Jurkat, Clone E6-1 (cell line): ENCODE measurements around the gene JAG2.

Experiments
- DNase-seq: peaks from one replicate; pipeline ENCODE4 v3.0.0-alpha.2; 2011; ENCODE audit warnings: low read depth, low spot score
- H3K4me3 ChIP-seq: 2 replicates; pipeline ENCODE4 v1.5.1; 2011; ENCODE audit warnings: mild to moderate bottlenecking, low read length, control low read depth, moderate library complexity

The JAG2 gene

GRCh38 chr14:105155681-105156413, 12.7 kb downstream of the JAG2 start:
- no peak overlapping the region for H3K4me3 ChIP-seq
- DNase-seq, result no peak

- DNase-seq, result no peak
- H3K4me3 ChIP-seq, result no peak overlapping the region
Observed at GRCh38 chr14:105155071-105155651, 13.4 kb downstream of the JAG2 start.

GRCh38 chr14:105154476-105154871, 14.1 kb downstream of the JAG2 start:
- no peak overlapping the region for H3K4me3 ChIP-seq
- no peak for DNase-seq

GRCh38 chr14:105153739-105154475, 14.7 kb downstream of the JAG2 start:
- no peak overlapping the region for H3K4me3 ChIP-seq
- no peak for DNase-seq

- DNase-seq, result no peak
- H3K4me3 ChIP-seq, result no peak overlapping the region
Observed at GRCh38 chr14:105153331-105153731, 15.2 kb downstream of the JAG2 start.

GRCh38 chr14:105152794-105153241, 15.8 kb downstream of the JAG2 start:
- no peak for DNase-seq
- no peak overlapping the region for H3K4me3 ChIP-seq

- no peak overlapping the region for H3K4me3 ChIP-seq
- DNase-seq, result no peak
Observed at GRCh38 chr14:105151838-105152793, 16.5 kb downstream of the JAG2 start.

- H3K4me3 ChIP-seq, result no peak overlapping the region
- DNase-seq, result no peak
Observed at GRCh38 chr14:105151084-105151837, 17.3 kb downstream of the JAG2 start.

- DNase-seq, result no peak
- H3K4me3 ChIP-seq, result no peak overlapping the region
Observed at GRCh38 chr14:105150368-105151083, 18.1 kb downstream of the JAG2 start.

- no peak for DNase-seq
- H3K4me3 ChIP-seq, result no peak overlapping the region
Observed at GRCh38 chr14:105150026-105150367, 18.6 kb downstream of the JAG2 start.

- no peak overlapping the region for H3K4me3 ChIP-seq
- no peak for DNase-seq
Observed at GRCh38 chr14:105149146-105149781, 19.3 kb downstream of the JAG2 start.

GRCh38 chr14:105148604-105149145, 19.9 kb downstream of the JAG2 start:
- H3K4me3 ChIP-seq, result no peak overlapping the region
- no peak for DNase-seq

- no peak for DNase-seq
- H3K4me3 ChIP-seq, result no peak overlapping the region
Observed at GRCh38 chr14:105147671-105148603, 20.6 kb downstream of the JAG2 start.

GRCh38 chr14:105146976-105147635, 21.5 kb downstream of the JAG2 start:
- H3K4me3 ChIP-seq, result no peak overlapping the region
- no peak for DNase-seq

- no peak overlapping the region for H3K4me3 ChIP-seq
- no peak for DNase-seq
Observed at GRCh38 chr14:105146181-105146975, 22.2 kb downstream of the JAG2 start.
